HG03039 (cell line): ENCODE data around the gene KATNB1.

ENCODE experiments used
- ATAC-seq: cut with Tn5 transposase; IDR thresholded peaks from one replicate; pipeline ENCODE4 v1.9.1; 2021; ENCODE audit warnings: mild to moderate bottlenecking, moderate library complexity; ENCODE audit not compliant: unreplicated experiment

Gene KATNB1

DNA sequence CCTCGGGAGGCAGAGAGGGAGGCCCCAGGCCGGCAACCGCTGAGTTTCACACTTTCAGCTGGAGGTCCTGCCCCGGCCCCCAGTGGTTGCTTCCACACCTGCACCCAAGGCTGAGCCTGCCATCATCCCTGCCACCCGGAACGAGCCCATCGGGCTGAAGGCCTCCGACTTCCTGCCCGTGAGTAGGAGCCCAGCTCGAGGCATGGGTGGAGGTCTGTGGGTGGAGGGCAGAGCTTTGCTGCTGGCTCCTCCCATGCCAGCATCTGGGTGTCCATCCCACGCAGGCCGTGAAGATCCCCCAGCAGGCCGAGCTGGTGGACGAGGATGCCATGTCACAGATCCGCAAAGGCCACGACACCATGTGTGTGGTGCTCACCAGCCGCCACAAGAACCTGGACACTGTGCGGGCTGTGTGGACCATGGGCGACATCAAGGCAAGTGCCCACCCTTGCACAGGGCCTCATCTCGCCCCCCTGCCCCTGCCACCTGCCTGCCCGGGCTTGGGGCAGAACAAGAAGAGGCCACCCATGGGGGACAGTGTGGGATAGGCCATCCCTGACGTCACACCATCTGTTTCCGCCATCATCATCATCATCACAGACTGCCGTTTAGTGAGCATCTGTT is 19.6 kb downstream of the KATNB1 start:
- ATAC-seq, result no peak

DNA sequence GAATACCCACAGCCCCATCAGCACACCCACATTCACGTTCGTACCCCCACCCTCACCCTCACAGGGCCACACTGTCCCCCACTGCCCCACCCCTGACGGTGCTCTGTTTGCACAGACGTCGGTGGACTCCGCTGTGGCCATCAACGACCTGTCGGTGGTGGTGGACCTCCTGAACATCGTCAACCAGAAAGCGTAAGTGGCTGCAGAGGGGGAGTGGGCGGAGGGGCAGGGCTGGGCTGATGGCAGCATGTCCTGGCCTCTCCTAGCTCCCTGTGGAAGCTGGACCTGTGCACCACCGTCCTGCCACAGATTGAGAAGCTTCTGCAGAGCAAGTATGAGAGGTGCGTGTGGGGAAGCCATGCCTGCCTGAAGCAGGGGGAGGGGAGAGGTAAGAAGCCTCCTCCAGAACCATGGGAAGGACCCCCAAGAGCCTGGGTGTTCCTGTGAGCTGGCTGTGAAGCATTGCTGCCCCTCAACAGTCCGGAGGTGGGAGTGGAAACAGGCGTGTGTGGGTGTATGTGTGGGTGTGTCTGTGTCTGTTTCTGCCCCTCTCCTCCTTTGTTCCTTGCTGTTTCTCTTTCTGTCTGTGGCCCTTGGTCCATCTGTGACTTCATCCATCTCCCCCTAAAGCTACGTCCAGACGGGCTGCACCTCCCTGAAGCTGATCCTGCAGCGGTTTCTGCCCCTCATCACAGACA is 20.3 kb downstream of the KATNB1 start:
- ATAC-seq, result no peak

DNA sequence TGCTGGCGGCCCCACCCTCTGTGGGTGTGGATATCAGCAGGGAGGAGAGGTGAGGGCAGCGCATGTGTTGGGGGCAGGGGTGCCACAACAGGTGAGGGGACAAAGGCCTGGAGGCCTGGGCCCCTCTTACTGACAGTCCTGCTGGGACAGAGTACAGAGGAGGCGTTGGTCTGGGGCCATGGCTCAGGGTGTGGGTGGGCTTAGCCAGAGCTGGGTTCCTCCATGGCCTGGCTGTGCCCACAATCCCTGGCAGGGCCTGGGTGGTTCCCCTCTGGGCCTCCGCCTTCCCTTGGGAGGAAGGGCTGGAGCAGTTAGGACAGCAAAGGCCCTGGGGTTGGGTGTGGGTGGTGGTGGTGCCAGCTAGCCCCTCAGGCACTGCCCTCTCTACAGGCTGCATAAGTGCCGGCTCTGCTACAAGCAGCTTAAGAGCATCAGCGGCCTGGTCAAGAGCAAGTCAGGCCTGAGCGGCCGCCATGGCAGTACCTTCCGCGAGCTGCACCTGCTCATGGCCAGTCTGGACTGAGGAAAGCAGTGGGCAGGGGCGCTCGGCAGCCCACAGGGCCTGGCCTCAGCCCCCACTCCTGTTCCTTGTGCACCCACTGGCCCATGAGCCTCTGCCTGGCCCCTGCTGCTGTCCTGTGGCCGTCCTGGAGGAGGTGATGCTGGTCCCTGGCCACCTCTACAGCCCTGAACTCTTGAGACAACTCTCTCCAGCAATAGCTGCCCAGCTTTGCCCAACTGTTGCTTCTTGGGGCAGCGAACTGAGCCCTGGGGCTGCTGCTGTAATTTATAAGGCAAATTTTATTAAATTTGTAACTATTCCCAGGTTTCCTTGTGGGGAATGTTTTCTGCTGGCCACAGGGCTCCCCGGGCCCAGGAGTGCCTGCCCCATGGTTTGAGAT is 21.1 kb downstream of the KATNB1 start:
- ATAC-seq, result no peak

DNA sequence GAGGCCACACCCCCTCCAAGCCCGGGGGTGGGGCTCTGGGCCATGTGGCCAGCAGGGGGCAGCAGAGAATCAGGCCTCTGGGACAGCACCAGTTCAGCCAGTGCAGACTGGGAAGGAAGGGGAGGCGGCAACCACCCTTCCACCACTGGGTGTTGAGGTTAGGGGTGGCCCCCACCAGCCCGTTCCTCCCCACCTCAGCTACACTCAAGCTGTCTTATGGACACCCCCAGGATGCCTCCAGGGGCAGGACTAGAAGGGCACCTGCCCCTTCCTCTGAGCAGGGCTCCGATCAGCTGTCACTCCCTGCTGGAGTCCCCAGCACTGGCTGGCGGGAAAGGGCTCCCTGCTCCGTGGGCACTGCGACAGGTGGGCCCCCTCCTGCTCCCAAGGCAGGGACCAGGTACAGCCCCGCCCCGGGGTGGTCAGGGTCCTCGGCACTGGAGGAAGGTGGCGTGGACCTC is 21.8 kb downstream of the KATNB1 start:
- peak; percentile 70 for ATAC-seq

DNA sequence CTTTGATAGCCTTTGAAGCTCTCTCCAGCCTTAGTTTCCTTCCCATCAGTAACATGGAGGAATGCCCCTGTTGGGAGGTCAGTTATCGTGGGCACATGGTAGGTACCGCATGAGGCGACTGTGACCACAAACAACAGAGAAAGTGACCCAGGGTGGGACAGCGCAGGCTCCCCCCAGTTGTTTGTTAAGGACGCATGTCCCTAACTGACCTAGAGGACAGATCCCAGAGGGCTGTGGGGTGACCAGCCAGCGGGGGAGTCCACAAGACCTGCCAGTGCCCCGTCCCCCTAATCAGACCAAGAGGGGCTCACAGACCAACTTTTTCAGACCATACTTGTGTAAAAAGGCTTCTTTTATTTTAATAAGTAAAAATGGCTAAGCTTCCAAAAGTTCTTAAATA is 22.3 kb downstream of the KATNB1 start:
- no peak for ATAC-seq

DNA sequence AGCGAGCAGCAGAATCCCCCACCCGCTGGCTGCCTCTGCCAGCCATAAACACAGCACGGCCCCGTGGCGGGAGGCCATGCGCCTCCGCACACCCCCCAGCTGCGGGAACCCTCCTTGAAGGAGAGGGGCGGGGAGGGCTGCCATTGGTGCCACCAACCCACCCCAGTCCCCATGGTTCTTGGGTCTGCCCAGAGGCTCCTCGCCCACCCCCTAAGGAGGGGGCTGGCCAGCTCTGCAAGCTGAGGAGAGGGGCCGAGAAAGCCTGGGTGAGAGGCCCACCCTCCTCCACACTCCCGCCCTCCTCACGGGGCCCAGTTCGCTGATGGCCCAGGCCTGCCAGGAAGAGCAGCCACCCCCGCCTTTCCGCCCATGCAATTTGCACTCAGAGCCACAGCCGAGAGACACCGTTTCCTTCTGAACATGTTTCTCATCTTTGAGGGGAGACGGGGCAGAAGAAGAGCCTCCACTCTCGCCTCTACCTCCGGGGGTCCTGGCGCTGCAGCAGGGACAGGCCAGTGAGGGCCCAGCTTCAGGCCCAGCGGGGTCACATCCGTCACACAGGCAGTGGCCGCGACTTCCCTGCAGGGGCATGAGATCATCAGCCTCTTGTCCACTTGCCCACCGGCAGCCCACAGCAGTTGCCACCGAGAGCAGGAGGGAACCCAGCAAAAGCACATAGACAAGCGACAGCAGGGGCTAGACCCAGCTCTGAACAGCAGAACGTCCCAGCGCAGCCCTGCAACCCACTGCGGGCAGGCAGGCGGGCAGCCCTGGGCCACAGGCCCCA is 23.0 kb downstream of the KATNB1 start:
- ATAC-seq, result no peak

DNA sequence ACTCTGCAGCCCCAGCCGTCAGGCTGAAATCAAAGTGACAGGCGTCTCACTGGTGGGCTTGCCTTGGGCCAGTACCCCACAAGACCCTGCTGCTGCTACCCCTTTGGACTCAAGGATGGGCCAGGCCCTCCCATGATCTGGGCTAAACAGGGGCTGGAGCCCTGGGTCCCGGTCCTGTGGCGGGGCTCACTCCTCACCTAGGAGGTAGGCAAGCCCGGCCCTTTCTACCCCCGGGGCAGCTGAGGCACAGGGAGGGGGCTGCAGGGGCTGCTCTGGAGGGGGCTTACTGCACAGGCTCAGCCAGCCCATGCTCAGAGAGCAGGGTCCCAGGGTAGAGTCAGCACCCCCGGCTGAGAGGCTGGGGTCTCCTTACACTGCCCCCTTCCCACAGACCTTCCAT is 23.6 kb downstream of the KATNB1 start:
- no peak for ATAC-seq

DNA sequence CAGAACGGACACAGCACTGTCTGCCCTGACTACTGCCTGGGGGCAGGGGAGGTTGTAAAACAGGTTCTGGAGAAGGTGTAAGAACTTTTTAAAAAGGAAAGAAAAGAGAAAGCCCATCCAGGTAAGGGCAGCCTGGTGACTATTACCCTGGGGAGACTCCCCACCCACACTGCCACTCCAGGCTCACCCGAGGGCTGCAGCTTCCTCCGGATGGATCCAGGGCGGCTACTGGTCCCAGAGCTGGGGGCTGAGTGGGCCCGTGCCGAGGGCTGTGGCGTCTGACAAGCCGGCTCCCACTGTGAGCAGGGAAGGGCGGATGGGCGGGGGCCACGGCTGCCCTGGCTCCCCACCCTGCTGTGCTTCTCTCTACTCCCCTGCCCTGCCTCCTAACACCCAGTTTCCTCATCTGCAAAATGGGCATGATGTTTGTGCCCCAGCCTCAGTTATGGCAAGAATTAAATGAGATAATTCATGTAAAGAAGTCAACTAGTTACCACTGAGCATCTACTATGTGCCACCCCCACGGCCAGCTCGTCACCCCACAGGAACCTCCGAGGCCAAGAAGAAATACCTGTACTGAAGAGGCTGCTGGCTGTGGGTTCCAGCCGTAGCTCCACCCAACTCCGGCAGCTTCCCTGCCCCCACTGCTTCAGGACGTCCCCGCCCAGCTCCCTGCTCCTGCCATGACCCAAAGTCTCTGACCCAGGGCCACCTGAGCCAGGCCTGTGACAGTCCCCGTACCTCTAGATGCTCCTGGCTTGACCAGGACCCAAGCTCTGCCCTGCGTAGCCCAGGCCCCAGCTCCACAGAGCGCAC is 24.2 kb downstream of the KATNB1 start:
- ATAC-seq, result no peak

DNA sequence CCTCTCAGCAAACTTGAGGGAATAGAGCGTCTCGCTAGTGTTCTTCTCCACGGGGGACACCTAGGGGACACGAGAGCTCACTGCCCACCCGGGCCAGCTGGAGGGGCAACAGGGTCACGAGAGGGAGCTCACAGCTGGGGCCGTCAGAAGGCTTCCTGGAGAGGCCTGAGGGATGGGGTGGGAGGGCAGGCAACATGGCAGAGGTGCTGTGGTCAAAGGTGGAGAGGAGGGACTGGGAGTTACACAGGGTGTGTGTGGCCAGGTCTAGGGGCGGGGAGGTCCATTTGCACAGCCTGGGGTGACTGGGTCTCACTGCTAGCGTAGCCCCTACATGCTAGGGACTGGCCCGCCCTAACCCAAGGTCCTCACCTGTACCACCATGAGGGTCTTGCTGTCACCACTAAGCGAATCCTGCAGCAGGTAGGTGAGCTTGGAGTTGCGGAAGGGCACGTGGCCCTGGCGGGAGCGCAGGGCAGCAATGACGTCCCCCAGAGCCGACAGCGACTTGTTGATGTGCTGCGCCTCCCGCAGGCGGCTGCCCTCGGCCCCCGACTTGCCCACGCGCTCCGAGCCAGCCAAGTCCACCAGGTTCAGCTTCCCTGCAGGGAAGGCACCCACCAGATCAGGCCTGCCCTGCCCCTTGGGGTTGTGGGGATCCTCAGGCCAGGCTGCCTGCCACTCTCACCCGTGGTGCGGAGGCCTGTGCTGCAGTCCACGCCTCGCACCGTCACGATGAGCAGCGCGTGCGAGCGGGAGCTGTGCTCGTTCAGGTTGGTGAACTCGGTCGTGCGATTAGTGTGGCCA is 25.0 kb downstream of the KATNB1 start:
- ATAC-seq, result no peak

DNA sequence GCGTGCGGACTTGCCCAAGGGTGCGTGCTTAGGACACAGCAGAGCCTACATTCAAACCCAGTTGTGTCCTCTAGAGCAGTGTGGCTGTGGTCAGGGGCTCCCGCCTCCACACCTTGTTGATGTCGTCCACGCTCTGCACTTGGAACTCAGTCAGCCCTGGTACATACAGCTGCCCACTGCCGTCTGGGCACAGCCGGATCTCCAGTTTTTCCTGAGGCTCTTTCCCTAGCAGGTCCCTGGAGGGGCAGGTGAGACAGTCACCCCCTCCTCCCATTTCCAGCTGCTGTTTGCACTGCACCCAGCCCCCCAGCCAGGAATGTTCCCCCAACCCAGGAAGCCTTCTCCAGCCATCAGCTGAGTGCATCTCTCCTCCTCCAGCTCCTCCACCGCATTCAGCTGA is 25.7 kb downstream of the KATNB1 start:
- no peak for ATAC-seq

DNA sequence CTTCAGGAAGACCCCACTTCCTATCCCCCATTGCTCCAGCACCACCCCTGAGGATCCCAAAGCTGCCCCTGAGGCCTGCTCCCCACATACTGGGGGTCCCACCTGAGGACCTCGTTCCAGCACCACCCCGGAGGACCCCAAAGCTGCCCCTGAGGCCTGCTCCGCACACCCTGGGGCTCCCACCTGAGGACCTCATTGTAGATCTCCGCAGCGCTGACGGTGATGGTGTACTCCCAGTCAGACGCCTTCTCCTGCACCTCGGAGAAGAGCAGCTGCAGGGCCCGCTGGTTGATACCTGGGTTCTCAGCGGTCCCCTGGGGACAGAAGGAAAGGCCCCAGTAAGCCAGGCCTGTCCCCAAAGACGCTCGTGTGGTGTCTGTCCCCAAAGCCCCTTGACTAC is 26.4 kb downstream of the KATNB1 start:
- no peak for ATAC-seq

DNA sequence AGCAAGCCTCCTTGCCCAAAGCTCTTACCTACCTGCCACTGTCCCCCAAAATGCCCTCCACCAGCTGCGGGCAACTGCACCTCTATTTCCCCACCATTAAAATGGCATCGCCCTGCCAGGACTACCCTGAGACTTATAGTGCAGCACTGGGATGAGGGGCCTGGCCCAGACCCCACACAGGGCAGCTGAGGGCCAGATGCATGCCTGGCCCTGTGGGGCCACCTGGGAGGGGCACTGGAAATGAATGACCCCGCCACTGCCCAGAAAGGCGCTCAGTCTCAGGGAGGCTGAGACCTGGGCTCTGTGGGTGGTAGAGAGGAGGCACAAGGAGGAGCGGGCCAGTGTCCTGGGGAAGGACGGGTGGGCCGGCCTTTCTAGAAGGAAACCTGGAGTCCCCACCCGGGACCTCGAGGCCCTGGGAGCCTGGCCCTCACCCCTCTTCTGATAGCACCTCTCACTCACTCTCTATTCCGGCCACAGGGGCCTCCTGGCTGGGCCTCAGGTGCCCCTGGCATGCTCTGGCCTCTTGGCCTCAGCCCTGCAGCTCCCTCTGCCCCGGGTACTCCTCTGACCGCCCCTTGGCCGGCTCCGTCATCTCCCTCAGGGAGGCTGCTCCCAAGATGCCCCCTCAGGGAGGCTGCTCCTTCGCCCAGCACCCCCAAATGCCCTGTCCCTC is 26.9 kb downstream of the KATNB1 start:
- ATAC-seq, result no peak

DNA sequence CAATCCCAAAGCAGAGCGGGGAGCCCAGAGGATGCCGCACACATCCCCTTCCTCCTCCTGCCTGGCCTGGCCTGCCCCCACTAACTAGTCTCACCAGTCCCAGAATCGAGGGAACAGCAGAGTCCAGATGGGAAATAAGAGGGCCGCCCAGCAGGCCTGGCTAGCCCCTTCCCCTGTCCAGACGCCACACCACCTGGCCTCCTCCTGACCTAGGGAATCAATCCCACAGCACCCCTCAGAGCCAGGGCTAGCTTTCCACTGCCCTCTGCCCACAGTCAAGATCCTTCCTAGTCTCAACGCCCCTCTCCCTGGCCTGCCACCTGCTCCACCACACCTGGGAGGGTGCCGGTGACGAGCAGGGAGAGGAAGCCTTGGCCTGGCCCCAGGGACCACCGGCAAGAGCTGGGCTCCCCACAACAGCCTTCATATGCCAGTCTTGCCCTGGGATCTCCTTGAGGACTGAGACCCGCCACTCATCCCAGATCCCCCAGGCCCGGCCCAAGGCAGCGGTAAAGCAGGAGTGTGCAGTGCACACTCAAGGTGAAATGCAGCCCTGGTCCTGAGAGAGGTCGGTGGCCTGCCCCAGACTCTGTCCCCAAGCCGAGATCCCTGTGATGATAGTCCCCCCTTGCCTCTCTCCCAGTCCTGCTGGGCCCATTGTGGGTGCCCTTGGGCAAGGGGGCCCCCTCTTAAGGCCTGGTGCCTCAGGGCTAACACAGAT is 27.9 kb downstream of the KATNB1 start:
- ATAC-seq, result no peak

DNA sequence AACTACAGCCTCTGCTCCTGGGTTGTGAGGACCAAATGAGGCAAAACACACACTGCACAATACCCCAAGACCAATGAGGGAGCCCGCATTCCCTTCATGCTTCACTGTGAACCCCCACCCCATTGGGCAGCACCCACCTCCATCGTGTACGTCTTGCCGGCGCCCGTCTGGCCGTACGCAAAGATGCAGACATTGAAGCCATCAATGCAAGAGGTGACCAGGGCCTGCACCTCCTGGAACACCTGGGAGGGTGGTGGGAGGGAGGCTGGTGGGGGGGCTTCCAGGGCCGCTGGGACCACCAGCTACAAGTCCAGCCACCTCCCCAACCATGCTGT is 28.4 kb downstream of the KATNB1 start:
- ATAC-seq, result no peak

DNA sequence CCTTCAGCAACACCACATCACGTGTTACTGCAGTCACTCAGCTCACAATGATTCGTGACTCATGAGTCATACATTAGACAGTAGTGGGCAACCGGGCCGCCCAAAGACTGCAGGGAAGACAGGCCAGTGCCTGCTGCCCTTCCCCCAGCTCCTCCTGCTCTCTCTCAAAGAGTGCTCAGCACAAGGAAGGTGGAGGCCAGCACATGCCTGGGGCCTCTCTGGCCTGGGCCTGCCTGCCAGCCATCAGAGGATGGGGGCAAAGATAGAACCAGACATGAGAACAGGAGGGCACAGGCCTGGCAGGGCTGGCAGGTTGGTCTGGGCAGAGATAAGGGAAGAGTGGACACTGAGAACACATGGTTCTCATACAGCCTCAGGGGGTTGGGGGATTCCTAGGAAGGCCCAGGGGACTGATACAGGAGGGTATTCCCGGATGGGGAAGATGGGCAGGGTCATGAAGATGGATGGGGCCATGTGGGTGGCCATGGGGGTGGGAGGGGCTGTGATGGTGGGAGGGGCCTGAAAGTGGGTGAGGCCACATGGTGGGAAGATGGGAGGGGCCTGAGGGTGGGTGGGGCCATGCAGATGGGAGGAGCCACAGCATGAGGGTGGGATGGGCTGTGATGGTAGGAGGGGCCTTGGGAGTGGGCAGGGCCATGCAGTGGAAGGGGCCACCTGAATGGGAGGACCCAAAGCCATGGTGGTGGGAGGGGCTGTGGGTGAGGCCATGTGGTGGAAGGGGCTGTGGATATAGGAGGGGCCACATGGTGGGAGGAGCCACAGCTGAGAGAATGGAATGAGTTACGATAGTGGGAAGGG is 29.0 kb downstream of the KATNB1 start:
- ATAC-seq, result no peak

DNA sequence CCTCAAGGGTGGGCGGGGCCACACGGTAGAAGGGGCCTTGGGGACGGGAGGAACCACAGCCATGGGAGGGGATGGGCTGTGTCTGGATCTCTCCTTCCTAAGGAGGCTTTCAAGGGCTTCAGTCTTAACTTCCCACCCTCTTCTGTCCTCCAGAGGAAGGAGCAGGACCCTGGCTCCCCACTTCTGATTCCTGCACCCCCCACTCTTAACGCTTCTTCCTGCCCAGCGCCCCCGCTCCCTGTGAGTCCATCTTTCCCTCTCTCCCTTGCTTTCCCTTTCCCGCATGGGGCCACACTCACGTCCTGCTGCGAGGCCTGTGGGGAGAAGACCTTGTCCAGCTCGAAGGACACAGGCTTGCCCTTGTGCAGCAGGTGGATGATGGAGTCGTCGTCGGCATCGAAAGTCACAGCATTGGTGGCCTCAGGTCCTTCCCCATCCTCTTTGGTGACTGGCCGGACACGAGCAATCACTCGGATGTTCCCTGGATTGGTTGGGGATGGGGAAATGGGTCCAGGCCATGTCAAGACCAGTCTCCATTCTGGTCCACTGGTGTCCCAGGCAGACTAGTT is 29.7 kb downstream of the KATNB1 start:
- no peak for ATAC-seq

DNA sequence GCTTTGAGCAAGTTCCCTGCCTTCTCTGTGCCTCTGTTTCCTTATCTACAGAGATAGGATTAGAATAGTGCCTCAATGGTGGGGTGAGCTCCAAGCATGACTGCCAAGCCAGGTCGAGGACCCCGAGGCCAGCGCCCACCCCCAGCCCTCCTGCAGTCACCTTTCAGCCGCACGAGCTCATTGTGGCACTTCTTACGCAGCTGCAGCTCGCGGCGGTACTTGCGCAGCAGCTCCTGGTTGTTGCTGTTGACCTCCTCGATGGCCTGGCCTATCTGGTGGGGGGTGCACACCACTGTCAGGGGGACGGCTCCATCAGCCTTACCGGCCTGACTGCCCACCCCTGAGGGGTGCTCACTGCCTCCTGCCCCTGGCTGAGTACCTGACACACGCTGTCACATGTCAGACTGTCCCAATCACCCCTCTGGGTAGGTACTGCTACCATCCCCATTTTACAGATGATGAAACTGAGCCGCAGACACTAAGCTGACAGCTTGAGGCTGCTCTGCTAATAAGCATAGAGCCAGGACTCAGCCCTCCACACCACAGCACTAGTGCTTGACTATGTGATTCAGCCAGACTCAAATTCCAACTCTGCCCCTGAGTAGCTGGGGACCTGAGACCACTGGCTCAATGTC is 31.3 kb downstream of the KATNB1 start:
- no peak for ATAC-seq
